AG09309 (cell line): ENCODE data around the gene KIF12.

ENCODE experiments used
- DNase-seq: peaks from one replicate; pipeline ENCODE4 v3.0.0-alpha.2; 2010; ENCODE audit warnings: low read depth
- H3K4me3 ChIP-seq: 2 replicates; pipeline ENCODE4 v1.5.1; 2011; ENCODE audit warnings: mild to moderate bottlenecking, low read depth, low read length, moderate library complexity; ENCODE audit not compliant: control insufficient read depth
- TF ChIP-seq, protein P1 (sequence below): IDR thresholded peaks from 2 replicates; pipeline ENCODE4 v1.5.1; 2011; ENCODE audit warnings: mild to moderate bottlenecking, low read depth, low read length, inconsistent platforms; ENCODE audit not compliant: insufficient read depth, control insufficient read depth; ENCODE audit errors: missing control alignments

The KIF12 gene

DNA sequence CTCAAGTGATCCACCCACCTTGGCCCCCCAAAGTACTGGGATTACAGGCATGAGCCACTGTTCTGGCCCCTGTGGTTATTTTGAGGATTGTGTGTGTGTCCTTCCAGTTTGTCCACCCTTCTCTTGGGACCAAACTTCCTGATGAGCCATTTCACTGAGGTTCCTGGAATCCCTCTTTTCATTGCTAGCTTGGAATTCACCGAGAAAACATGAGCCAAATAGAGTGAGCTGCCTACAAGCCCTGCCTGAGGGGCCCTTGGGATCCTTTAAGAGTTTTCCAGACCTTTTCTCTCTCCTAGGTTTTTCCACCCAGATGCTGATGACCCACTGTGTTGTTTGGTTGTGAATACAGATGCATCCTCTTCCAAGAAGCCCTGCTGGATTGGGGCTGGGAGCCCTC lies 13.2 kb upstream of the KIF12 start:
- DNase-seq = no peak
- TF ChIP-seq, protein P1, sequence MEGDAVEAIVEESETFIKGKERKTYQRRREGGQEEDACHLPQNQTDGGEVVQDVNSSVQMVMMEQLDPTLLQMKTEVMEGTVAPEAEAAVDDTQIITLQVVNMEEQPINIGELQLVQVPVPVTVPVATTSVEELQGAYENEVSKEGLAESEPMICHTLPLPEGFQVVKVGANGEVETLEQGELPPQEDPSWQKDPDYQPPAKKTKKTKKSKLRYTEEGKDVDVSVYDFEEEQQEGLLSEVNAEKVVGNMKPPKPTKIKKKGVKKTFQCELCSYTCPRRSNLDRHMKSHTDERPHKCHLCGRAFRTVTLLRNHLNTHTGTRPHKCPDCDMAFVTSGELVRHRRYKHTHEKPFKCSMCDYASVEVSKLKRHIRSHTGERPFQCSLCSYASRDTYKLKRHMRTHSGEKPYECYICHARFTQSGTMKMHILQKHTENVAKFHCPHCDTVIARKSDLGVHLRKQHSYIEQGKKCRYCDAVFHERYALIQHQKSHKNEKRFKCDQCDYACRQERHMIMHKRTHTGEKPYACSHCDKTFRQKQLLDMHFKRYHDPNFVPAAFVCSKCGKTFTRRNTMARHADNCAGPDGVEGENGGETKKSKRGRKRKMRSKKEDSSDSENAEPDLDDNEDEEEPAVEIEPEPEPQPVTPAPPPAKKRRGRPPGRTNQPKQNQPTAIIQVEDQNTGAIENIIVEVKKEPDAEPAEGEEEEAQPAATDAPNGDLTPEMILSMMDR = no peak
- H3K4me3 ChIP-seq = no peak overlapping the region

DNA sequence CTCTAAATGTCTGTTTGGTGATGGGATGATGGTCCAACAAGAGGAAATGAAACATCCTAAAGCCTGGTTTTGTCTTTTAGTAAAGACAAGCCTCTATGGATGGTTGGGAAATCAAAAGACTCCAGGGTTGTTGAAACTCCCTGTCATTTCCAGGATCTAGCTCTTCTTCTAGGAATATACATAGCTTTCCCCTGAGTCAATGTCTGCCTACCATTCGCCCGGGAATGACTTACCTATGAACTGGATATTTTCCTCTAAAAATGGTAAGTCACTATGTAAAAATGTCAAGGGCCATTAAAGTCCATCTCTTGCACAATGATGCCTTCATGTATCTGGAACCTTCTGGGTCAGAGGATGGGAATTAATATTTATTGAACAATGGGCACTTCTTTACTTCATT lies 11.1 kb upstream of the KIF12 start:
- TF ChIP-seq, protein P1 = no peak
- DNase-seq = peak; percentile 60
- no peak overlapping the region for H3K4me3 ChIP-seq

DNA sequence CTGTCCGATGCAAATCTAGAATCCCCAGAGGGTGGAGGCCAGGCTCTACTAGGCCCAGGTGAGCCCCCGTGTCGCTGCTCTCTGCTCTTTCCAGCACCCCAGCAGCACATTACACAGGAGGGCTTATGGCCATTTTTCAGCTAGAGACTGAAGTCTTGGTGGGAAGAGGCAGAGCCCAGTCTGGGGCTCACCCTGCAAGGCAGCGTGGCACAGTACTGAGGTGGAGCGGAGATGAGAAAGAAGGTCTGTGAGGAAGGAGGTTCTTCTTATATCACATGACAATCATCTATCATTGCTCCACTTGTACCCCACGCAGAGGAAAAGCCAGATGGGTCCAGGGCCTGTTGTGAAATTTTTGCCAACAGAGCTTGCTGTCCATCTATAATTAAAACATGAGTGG lies 10.0 kb upstream of the KIF12 start:
- H3K4me3 ChIP-seq = no peak overlapping the region
- TF ChIP-seq, protein P1 = no peak
- DNase-seq = no peak

DNA sequence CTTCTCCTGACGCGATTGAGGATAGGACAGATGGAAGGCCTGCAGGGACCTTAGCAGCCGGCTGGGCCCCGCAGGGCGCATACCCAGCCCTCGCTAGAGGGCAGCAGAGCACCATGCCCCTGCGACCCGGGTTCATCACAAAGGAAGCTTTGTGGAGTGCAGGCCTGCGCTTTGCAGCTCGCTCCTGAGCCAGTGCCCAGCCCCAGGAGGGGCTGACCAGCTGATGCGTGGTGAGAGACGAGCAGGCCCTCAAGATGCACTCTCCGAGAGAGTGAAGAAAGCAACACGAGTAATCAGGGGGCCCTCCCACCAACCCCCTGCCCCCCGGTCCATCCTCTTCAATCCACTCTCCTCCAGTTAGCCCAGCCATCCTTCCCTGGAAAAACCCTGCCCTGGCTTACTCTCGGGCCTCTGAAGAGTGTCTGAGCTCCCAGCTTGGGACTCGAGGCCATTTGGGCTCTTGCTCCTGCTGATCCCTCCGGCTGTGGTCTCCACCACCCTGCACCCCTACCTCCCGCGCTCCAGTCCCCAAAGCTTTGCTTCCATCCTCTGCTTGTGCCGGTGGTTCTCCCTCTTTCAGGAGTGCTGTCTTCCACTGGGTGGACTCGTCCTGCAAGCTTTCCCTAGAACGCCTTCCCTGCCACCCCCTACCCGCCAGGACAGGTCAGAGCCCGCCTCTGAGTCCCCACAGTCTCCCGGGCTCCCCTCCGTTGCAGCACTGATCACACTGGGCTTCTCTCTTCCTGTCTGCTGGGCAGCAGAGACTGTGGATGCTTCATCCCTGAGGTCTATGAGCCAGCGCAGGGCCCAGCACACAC lies 9.1 kb upstream of the KIF12 start:
- DNase-seq = no peak
- no peak overlapping the region for H3K4me3 ChIP-seq
- TF ChIP-seq, protein P1 = peak; percentile 100

- H3K4me3 ChIP-seq = no peak overlapping the region
- TF ChIP-seq, protein P1 = no peak
- DNase-seq = no peak
Measured at GRCh38 chr9:114107286-114108001, 8.4 kb upstream of the KIF12 start.

DNA sequence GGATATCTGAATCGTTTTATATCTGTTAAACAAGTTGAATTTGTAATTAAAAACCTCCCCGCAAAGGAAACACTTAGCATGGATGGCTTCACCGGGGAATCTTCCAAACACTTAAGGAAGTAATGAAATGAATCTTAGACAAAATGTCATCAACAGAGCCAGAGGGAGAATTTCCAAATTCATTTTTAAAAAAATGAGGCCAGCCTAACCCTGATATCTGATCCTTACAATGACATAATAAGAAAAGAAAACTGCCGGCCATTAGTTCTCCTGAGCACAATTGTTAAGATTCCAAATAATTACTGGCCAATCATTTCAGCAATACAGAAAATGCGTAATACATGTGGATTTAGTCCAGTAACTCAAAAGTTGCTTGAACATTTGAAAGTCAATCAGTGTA lies 6.1 kb upstream of the KIF12 start:
- H3K4me3 ChIP-seq = no peak overlapping the region
- TF ChIP-seq, protein P1 = no peak
- no peak for DNase-seq
